HepG2 (cell line): ENCODE data around the gene NCOA1. TPM values are rescaled to one million over a fixed set of nuclear protein-coding genes. Genes with fewer than 3 reads are reported as not detected.

Source experiments
- ATAC-seq: fragments of 200-7000 bp; cut with Tn5 transposase; 3 replicates; pipeline ENCODE4 v1.9.1; 2020; ENCODE audit warnings: mild to moderate bottlenecking, moderate library complexity
- BruUV-seq: library from RNA; stranded (reverse); fragments of 400-500 nt; replicated peaks from 2 replicates; lab custom pipeline; 2021; lab: Mats Ljungman, UMichigan
- CTCF ChIA-PET: fragments of 300-600 bp; formaldehyde crosslinking; extraction: SDS; loops from one replicate; lab custom pipeline; 2021; ENCODE audit warnings: low total read pairs, inconsistent platforms, low intra/inter-chr PET ratio; lab: Yijun Ruan, JAX
- POLR2A ChIA-PET: fragments of 350-600 bp; sonication (Branson Sonifier 250); formaldehyde crosslinking; loops from one replicate; lab custom pipeline; 2020; ENCODE audit warnings: antibody characterized with exemption, inconsistent platforms; lab: Yijun Ruan, JAX
- DNase-seq: peaks from one replicate; pipeline ENCODE4 v3.0.0-alpha.2; 2015; ENCODE audit warnings: low spot score
- FAIRE-seq: peaks from 3 replicates; lab custom pipeline; 2011; peaks lifted over from hg19 to GRCh38; lab: Jason Lieb, UNC
- H2AFZ ChIP-seq: one replicate; pipeline ENCODE4 v1.6.1; 2011; ENCODE audit warnings: low read length, inconsistent platforms
- H3K27ac ChIP-seq: fragments of 300-600 bp; 3 replicates; pipeline ENCODE4 v1.8.0; 2011; ENCODE audit warnings: mixed run types, mild to moderate bottlenecking, mixed read lengths, low read length, inconsistent platforms; ENCODE audit not compliant: insufficient read depth; ENCODE audit errors: extremely low read length
- H3K27me3 ChIP-seq, 2 experiments: fragments of 200-600 bp in 1 of 2; 2 replicates in 1 of 2; 3 replicates in 1 of 2; pipeline versions ENCODE4 v1.6.0 to v1.8.0; 2011; ENCODE audit warnings: low read length in 2 of 2, mild to moderate bottlenecking in 2 of 2, moderate library complexity in 2 of 2, inconsistent platforms in 1 of 2; ENCODE audit not compliant: insufficient read depth in 2 of 2, control insufficient read depth in 1 of 2
- H3K36me3 ChIP-seq, 2 experiments: fragments of 200-600 bp in 1 of 2; replicated peaks in 1 of 2; 2 replicates in 1 of 2; 3 replicates in 1 of 2; pipeline versions ENCODE4 v1.5.1 to v1.8.0; 2011; ENCODE audit warnings: low read length in 2 of 2, inconsistent platforms in 1 of 2; ENCODE audit not compliant: insufficient read depth in 2 of 2, control insufficient read depth in 1 of 2
- H3K4me1 ChIP-seq: 2 replicates; pipeline ENCODE4 v1.5.1; 2012; ENCODE audit warnings: low read length, inconsistent platforms; ENCODE audit not compliant: insufficient read depth
- H3K4me2 ChIP-seq: 2 replicates; pipeline ENCODE4 v1.6.0; 2011; ENCODE audit warnings: low read depth, low read length, inconsistent platforms
- H3K4me3 ChIP-seq, 3 experiments: fragments of 200-600 bp in 1 of 3; sonication (generic), shearing (Covaris generic) in 1 of 3; replicated peaks in 1 of 3; 2 replicates each; pipeline ENCODE4 v1.5.1; 2011 to 2016; ENCODE audit warnings: low read length in 3 of 3, inconsistent platforms in 2 of 3, low read depth in 2 of 3, mild to moderate bottlenecking in 2 of 3, control low read depth in 1 of 3, mixed read lengths in 1 of 3; ENCODE audit not compliant: insufficient read depth in 1 of 3
- H3K79me2 ChIP-seq: one replicate; pipeline ENCODE4 v1.6.1; 2011; ENCODE audit warnings: low read length, inconsistent platforms; ENCODE audit not compliant: insufficient read depth
- H3K9ac ChIP-seq: 2 replicates; pipeline ENCODE4 v1.6.0; 2011; ENCODE audit warnings: mild to moderate bottlenecking, low read depth, low read length, inconsistent platforms; ENCODE audit not compliant: insufficient read depth
- H3K9me3 ChIP-seq: 2 replicates; pipeline ENCODE4 v1.5.1; 2012; ENCODE audit warnings: mild to moderate bottlenecking, low read length
- H4K20me1 ChIP-seq: 2 replicates; pipeline ENCODE4 v1.6.0; 2011; ENCODE audit warnings: inconsistent platforms, mild to moderate bottlenecking, low read length, moderate library complexity; ENCODE audit not compliant: insufficient read depth
- AGO1 ChIP-seq: fragments of 200-400 bp; formaldehyde crosslinking; IDR thresholded peaks from 2 replicates; pipeline ENCODE4 v1.6.1; 2017; ENCODE audit warnings: mild to moderate bottlenecking, low read depth, low read length, moderate library complexity; ENCODE audit not compliant: poor library complexity, severe bottlenecking
- FOXP1 ChIP-seq, 2 experiments: fragments of 450-650 bp in 1 of 2; IDR thresholded peaks; 2 replicates each; pipeline ENCODE4 v1.6.1; 2017 to 2018; ENCODE audit warnings: antibody characterized with exemption in 1 of 2
- HOXA9 ChIP-seq: sonication (generic); formaldehyde crosslinking; IDR thresholded peaks from 2 replicates; pipeline ENCODE4 v1.8.1; 2022; ENCODE audit warnings: missing genetic modification reagents, mild to moderate bottlenecking, moderate library complexity, borderline replicate concordance
- KDM6A ChIP-seq: IDR thresholded peaks from 2 replicates; pipeline ENCODE4 v1.6.1; 2016; ENCODE audit warnings: low read depth
- MYC ChIP-seq: sonication (generic); formaldehyde crosslinking; IDR thresholded peaks from 2 replicates; pipeline ENCODE4 v1.9.0; 2021; ENCODE audit warnings: missing genetic modification reagents, borderline replicate concordance
- RFXAP ChIP-seq: sonication (generic); formaldehyde crosslinking; IDR thresholded peaks from 2 replicates; pipeline ENCODE4 v1.4.0; 2020; ENCODE audit warnings: missing genetic modification reagents, borderline replicate concordance
- SPEN ChIP-seq: sonication (generic); formaldehyde crosslinking; IDR thresholded peaks from 2 replicates; pipeline ENCODE4 v1.5.1; 2020; ENCODE audit warnings: low read depth, mild to moderate bottlenecking, missing genetic modification reagents
- TBL1XR1 ChIP-seq: fragments of 150-350 bp; IDR thresholded peaks from 2 replicates; pipeline ENCODE4 v1.6.1; 2014; ENCODE audit warnings: borderline replicate concordance, low read length; ENCODE audit not compliant: partially characterized antibody
- ZNF143 ChIP-seq: sonication (generic); formaldehyde crosslinking; IDR thresholded peaks from 2 replicates; pipeline ENCODE4 v1.4.0; 2020; ENCODE audit warnings: missing genetic modification reagents
- ZNF230 ChIP-seq: sonication (generic); formaldehyde crosslinking; IDR thresholded peaks from 2 replicates; pipeline ENCODE4 v1.4.0; 2020; ENCODE audit warnings: mild to moderate bottlenecking, missing genetic modification reagents
- ZNF329 ChIP-seq: sonication (generic); formaldehyde crosslinking; IDR thresholded peaks from 2 replicates; pipeline ENCODE4 v1.9.0; 2021; ENCODE audit warnings: low read depth, mild to moderate bottlenecking, missing genetic modification reagents
- ZNF446 ChIP-seq: sonication (generic); formaldehyde crosslinking; IDR thresholded peaks from 2 replicates; pipeline ENCODE4 v1.5.0; 2020; ENCODE audit warnings: mild to moderate bottlenecking, missing genetic modification reagents
- ZNF660 ChIP-seq: sonication (generic); formaldehyde crosslinking; IDR thresholded peaks from 2 replicates; pipeline ENCODE4 v1.5.1; 2020; ENCODE audit warnings: mild to moderate bottlenecking, low read depth, missing genetic modification reagents, borderline replicate concordance
- ZNF674 ChIP-seq: sonication (generic); formaldehyde crosslinking; IDR thresholded peaks from 2 replicates; pipeline ENCODE4 v1.5.0; 2020; ENCODE audit warnings: low read depth, mild to moderate bottlenecking, missing genetic modification reagents
- WGBS: methylation state at CpG from one replicate; pipeline ENCODE4 v1.1.6; 2017; ENCODE audit warnings: low lambda C conversion rate; 5-methylcytosine and 5-hydroxymethylcytosine counted together
- in situ Hi-C: cut with HindIII; loops from 2 replicates; pipeline ENCODE4 v1.10.0; 2017; ENCODE audit warnings: low pct_unique_long_range_greater_than_20kb; ENCODE audit not compliant: extremely low pct_ligation_motif_present
- intact Hi-C: fragments of 100-400 bp; cut with micrococcal nuclease; formaldehyde crosslinking; loops from one replicate; pipeline ENCODE4 v1.10.0; 2022; ENCODE audit not compliant: unreplicated experiment
- polyA plus RNA-seq, 8 experiments: library from polyadenylated mRNA; depleted of rRNA in 3 of 8; stranded (reverse) in 7 of 8; unstranded in 1 of 8; fragments of >200 nt; fragmentation: Illumina TruSeq in 4 of 8; extraction: Trizol in 4 of 8; gene quantifications; 2 replicates each; pipeline versions ENCODE4 v1.2.1 to v1.2.3, GENCODE V29; 2011 to 2016; ENCODE audit warnings: low read depth in 4 of 8, missing spikeins in 1 of 8, mixed read lengths in 1 of 8; ENCODE audit not compliant: insufficient read depth in 1 of 8
- total RNA-seq, 5 experiments: library from RNA; depleted of rRNA; stranded (reverse); fragments of >200 nt; fragmentation: Illumina TruSeq; extraction: Trizol; gene quantifications; 2 replicates each; pipeline ENCODE4 v1.2.3, GENCODE V29; 2016; ENCODE audit warnings: low read depth in 1 of 5
- TF ChIP-seq, protein P1 (sequence below): sonication (generic); formaldehyde crosslinking; IDR thresholded peaks from 2 replicates; pipeline ENCODE4 v1.5.1; 2020; ENCODE audit warnings: mild to moderate bottlenecking, missing genetic modification reagents, moderate library complexity

NCOA1 gene
- total and polyA plus RNA-seq, 2 of the 13 experiments (the other 11 are each of a cell fraction or from before 2014, with no cell fraction given), result 10.0 to 10.4 TPM

DNA sequence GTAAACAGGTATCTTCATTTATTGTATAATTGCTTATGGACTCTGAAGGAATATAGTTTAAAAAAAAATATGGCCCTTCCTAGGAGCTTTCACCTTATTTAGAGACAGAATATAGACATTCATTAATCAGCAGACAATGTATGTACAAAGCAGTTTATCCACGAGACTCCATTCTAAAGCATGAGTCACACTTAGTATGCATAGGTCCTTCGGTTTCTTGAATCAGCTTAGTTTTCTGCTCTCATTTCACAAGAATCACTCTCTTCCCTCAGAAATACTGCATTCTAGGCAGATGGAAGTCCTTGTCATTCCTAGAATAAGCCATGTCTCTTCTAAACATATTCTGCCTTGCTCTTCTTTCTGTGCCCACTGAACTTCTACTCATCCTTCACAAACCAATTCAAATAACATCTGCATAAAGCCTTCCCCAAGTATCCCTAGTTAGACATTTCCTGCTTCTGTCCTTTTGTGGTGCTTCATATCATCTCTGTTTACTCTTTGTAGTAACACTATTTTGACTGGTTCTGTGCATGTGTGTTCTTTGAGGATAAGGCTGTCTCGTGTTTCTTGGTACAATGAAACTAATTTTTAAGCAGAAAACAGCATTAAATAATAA lies 217.6 kb downstream of the NCOA1 start (continued):
- TF ChIP-seq, protein P1, sequence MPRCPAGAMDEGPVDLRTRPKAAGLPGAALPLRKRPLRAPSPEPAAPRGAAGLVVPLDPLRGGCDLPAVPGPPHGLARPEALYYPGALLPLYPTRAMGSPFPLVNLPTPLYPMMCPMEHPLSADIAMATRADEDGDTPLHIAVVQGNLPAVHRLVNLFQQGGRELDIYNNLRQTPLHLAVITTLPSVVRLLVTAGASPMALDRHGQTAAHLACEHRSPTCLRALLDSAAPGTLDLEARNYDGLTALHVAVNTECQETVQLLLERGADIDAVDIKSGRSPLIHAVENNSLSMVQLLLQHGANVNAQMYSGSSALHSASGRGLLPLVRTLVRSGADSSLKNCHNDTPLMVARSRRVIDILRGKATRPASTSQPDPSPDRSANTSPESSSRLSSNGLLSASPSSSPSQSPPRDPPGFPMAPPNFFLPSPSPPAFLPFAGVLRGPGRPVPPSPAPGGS (CRISPR knock-in tag), result no peak
- TF ChIP-seq ZNF143 (CRISPR knock-in tag), result no peak
- TF ChIP-seq, all 625 proteins: peak for 0

GRCh38 chr2:24710806-24711205 lies 219.8 kb downstream of the NCOA1 start:
- intact Hi-C loops, result no loop called here
- POLR2A ChIA-PET, result no interaction called here

More at GRCh38 chr2:24710806-24711205, 219.8 kb downstream of the NCOA1 start:
- WGBS, result 91% methylated on average over 6 of the region's 6 CpGs
- no peak overlapping the region for H3K9ac ChIP-seq
- CTCF ChIA-PET, result no interaction called here
- no peaks in the 10 kb centered on the region for H3K9me3 ChIP-seq
- H4K20me1 ChIP-seq, result no peaks in the 10 kb centered on the region
- H3K4me2 ChIP-seq, result no peak overlapping the region
- no peak for FAIRE-seq
- no peak overlapping the region for H3K4me3 ChIP-seq
- BruUV-seq, result no TSS peak
- no peaks in the 10 kb centered on the region for H3K4me1 ChIP-seq
- no peak overlapping the region for H2AFZ ChIP-seq
- no peaks in the 10 kb centered on the region for H3K27me3 ChIP-seq
- H3K36me3 ChIP-seq, result peaks cover 1 to 10% of the 10 kb centered on the region in 2 experiments; a peak in 3 of 5 replicates
- H3K27ac ChIP-seq, result no peak overlapping the region
- ATAC-seq, result no peak
- no peak for TF ChIP-seq AGO1
- no peak for TF ChIP-seq HOXA9 (CRISPR knock-in tag)
- no peak for TF ChIP-seq RFXAP (CRISPR knock-in tag)
- TF ChIP-seq ZNF230, result no peak
- no peak for TF ChIP-seq ZNF329 (CRISPR knock-in tag)
- no peak for TF ChIP-seq SPEN (CRISPR knock-in tag)
- TF ChIP-seq KDM6A, result no peak
- TF ChIP-seq ZNF446, result no peak
- no peak for TF ChIP-seq ZNF660 (CRISPR knock-in tag)
- no peak for TF ChIP-seq TBL1XR1
- no peak for TF ChIP-seq MYC (CRISPR knock-in tag)
- no peak for TF ChIP-seq FOXP1 (IDR thresholded peaks at IDR 0.05)
- no peak for TF ChIP-seq FOXP1 (CRISPR knock-in tag; IDR thresholded peaks at IDR 0.05)
- no peak for TF ChIP-seq ZNF674 (CRISPR knock-in tag)
- in situ Hi-C loops, result no loop called here
- no peaks in the 10 kb centered on the region for H3K79me2 ChIP-seq
- DNase-seq, result no peak
